ENCODE results near the gene FMN1. TPM values are rescaled to one million over a fixed set of nuclear protein-coding genes. Genes with fewer than 3 reads are reported as not detected.

Gene FMN1
- total RNA-seq, 1 donor from 2014 or later: 4.6 TPM

DNA sequence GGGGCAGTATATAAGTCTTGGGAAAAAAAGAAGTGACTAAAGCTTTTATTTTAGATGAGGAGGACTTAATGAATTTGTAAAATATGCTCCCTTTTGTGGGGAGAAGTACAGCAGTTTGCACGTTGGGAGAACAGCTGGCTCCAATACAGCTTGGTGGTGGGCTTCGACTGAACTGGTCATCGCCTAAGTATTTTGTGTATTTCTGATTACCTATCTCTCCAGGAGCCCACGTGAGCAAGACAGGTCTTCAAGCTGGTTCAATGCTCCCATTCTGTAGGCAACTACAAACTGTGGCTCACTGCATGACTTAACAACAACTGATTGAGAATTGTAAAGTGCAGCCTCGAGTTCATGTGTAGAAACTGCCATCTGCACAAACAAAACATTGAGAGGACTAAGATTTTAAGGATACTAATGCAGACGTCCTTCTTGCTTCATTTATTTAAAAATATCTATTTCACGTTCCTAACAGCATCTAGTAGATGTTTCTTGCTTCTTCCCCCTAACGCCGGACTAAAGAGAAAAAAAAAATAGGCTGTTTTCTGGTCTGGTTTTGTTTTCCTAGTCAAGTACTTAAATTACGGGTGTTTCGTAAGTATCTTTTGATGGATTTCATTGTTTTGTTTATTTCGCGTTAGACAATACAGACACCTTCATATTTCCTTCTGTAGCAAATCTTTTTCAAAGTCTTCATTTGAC is 478.1 kb downstream of the FMN1 start:
- no peak for ATAC-seq

Other genes with a start within 250 kb of the FMN1 start
- 0.72 TPM for gene RYR3, start 116.3 kb upstream of the FMN1 start, total RNA-seq

All from esophagus mucosa (tissue), 1 donor.